HG02981 (cell line): ENCODE data around the gene TMEM87B.
A peak's percentile ranks its signal among the peaks of the same experiment; 100 is the strongest.
"Not testable (repeated sequence)": the region's sequence is repeated elsewhere in the genome, so short reads cannot be mapped to it uniquely, and the experiment has no call there.

Experiments
- ATAC-seq: cut with Tn5 transposase; IDR thresholded peaks from one replicate; pipeline ENCODE4 v1.9.1; 2021; ENCODE audit warnings: mild to moderate bottlenecking, moderate library complexity; ENCODE audit not compliant: unreplicated experiment

The TMEM87B gene

DNA sequence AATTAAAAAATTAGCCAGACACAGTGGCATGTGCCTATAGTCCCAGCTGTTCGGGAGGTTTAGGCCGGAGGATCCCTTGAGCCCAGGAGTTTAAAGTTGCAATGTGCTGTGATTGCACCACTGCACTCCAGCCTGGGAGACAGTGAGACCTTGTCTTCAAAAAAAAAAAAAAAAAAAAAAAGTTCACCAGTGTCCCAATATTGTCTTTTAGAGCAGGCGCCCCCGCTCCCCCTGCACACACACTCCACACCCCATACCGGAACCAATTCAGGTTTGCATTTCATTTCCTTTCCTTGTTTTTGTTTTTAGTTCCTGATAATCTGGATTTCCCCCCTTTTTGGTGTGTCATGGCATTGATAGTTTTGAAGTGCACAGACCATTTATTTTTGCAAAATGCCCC, 10.4 kb downstream of the TMEM87B start:
- no peak for ATAC-seq

GRCh38 chr2:112065966-112066365, 10.9 kb downstream of the TMEM87B start:
- ATAC-seq = no peak

GRCh38 chr2:112069794-112070193, 14.7 kb downstream of the TMEM87B start:
- not testable (repeated sequence) for ATAC-seq

- ATAC-seq = no peak
Observed at GRCh38 chr2:112073875-112074274, 18.8 kb downstream of the TMEM87B start.

GRCh38 chr2:112074506-112074905, 19.4 kb downstream of the TMEM87B start:
- no peak for ATAC-seq

DNA sequence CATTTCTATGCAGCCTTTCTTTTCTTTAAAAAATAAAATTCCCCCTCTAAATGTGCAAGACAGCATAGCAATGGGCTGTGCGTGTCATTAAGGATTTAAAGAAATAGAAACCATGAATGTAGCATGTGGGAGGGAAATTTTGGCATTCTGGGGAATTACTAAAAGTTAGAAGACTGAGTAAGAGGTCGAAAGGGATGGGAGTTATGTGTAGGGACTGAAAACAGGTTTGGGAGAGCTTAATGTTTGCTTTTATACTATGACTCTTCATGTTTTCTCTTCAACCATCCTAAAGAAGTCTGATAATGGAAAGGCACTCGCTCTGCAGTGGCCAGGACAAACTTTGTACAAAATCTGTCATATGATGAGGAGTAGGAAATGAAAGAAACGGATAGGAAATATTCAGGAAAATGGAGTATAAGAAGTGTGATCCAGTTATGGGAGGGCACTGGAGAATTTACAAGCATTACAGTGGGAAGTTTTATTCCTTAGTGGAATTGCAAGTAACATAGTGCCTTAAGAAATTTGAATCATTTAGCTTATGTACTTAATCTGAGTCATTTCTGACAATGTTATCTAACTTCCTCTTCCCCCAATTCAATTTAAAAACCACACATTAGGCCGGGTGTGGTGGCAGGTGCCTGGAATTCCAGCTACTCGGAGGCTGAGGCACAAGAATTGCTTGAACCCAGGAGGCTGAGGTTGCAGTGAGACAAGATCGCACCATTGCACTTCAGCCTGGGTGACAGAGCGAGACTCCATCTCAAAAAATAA, 20.6 kb downstream of the TMEM87B start:
- no peak for ATAC-seq

DNA sequence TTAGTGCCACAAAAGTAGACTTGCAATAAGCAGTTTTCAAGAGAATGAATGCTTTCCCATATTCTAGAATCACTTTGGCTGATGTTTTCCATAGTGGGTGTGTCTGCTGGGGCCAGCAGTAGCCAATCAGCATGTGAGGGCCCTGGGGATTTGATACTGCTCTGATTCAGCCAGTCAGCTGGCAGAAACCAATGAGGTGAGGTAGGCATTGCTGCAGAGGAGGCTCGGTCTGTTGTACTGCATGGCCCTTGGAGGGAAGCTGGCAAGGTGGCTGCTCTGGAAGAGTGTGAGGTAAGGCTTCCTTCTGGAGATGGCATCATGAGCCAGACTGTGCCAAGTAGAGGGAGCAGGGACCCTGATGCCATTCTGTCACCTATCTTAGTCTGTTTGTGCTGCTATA, 22.7 kb downstream of the TMEM87B start:
- ATAC-seq = no peak

GRCh38 chr2:112081262-112081661, 26.2 kb downstream of the TMEM87B start:
- ATAC-seq = no peak

- ATAC-seq = no peak
Observed at GRCh38 chr2:112084689-112085374, 29.8 kb downstream of the TMEM87B start.

DNA sequence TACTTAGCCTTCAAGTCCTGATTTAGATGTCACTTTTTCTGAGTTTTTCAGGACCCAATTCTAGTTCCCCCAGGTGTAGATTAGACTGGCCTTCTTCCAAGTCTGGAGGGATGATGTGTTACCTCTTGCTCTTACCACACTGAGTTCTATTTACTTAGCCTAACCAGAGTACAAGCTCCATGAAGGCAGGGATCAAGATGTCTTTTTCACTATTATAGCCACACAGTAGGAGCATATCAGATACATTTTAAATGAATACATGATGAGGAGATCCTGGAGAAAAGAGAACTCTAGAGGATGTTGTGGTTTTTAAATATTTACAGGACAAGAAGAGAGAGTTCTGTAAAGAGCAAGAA, 30.3 kb downstream of the TMEM87B start:
- ATAC-seq = no peak

DNA sequence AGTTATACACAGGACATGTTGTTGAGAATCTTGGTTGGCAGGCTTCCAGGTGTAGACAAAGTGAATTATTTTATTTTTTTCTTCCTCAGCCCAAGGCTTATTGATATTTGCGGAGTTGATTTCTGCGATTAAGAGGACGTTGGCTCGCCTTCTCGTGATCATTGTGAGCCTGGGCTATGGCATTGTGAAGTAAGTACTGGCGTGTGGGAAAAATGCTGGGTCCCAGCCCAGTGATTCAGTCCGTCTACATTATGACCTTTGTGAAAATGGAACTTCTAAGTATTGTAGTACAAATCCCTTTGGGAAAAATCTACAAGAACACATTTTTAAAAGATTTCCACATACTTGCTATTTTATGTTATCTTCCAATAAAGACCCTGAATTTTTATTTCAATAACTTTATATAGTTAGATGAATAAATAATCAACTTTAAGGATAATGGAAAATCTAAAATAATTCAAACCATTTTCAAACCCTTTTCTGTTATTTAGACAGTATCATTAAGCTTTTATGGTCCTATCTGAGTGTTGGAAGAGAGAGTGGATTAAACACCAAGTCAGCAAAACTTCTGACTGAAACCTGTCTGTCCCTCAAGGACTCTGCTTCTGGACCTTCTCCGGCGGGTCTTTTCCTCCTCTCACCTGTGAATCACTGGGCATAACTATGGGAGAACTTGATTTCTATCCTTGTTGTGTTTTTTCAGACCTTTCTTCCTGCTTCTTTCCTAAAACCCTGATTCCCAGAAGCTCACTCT, 31.0 kb downstream of the TMEM87B start:
- ATAC-seq = no peak

DNA sequence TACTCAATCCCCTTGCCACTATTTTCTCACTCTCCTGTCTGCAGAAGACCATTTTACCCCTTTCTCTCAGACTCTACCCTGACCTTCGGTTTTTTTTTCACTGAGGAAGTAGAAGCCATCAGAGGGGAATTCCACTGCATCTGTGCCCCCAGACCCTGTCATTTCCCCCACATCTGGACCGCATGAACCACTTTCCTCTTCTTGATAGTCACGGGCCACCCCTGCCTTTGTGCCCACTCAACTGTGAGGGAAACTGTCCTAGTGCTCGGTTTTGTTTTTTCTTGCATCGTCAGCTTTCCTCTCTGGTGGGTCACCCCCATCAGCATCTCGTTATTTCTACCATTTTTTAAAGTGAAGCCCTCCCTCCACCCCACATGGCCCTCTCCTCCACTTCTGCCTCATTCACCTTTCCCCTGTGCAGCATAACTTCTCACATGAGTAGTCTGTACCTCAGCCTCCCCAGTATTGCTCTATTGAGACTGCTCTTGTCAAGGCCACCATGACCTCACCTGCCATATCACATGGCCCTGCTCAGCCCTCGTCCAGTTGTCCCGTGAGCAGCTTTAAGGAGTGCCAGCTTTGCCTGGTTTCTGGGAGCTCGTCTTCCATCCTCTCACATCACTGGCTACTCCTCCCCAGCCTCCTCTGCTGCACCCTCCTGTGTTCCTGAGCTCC, 32.4 kb downstream of the TMEM87B start:
- peak; percentile 80 for ATAC-seq

GRCh38 chr2:112089375-112089774, 34.3 kb downstream of the TMEM87B start:
- no peak for ATAC-seq

DNA sequence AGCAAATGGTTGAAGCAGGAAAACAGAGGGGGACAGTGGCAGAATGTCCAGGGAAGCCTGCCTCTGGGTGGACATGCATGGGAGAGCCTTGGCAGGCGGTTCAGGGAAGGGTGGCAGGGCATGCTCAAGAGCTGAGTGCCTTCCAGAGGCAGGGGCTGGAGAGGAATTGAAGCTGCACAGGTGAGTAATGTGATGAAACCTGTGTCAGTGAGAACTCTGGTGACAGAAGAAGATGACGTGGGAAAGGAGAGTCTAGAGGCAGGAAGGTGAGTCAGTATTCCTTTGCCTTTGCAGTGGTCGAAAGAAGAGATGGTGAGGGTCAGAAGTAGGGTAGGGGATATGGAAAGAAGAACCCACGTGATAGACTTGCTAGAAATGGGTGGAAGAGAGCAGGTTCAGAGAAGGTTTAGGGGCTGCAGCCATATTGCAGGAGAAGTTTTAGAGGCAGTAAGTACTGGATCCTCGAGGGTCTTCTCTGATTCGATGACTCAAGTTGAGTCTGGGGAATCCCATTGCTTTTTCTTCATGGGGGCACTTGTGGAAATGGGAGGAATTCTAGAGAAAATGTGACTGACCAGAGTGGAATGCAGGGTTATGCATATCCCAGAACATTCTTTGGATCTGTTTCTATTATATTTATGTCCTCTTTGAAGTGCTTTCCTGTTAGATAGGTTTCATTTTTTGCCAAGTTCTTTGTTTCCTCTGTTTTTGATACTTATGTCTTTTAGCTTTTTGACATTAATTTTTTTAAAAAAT, 37.4 kb downstream of the TMEM87B start:
- no peak for ATAC-seq

DNA sequence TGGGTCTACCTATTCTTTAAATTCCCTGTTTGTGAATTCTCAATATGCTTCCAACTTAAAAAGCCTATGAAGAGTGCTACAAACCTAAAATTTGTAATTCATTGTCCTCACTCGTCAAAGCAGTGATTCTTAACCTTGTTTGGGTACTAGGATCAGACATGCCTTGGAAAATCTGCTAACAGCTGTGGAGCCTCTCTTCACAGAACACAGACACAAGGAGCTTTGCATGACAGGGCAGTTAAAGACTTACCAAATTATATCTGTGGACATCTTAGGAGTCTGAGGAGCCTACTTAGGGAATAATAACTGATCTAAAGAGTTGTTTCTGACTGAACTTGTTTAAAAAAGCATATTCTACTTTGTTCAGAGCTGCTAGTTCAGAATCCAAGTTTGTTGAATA, 38.1 kb downstream of the TMEM87B start:
- ATAC-seq = no peak

- no peak for ATAC-seq
Observed at GRCh38 chr2:112095681-112096080, 40.6 kb downstream of the TMEM87B start.

DNA sequence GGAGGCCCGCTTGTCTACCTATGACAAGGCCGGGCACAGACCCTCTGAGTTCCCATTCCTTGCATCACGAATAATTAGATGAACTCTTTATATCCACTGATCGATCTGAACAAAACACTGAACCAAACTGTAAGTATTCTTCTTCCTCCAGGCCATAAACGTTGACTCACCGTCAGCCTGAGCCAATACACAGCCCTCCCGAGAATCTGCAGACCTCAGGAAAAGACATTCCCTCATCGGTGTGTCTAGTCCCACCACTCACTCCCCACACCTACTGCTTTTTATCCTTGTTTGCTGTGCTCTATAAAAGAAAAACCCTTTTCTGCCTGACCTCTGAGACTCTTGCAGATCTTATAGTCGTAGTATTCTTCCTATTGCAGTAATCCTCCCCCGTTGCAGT, 41.0 kb downstream of the TMEM87B start:
- no peak for ATAC-seq

- ATAC-seq = no peak
Observed at GRCh38 chr2:112108178-112108832, 53.2 kb downstream of the TMEM87B start.

DNA sequence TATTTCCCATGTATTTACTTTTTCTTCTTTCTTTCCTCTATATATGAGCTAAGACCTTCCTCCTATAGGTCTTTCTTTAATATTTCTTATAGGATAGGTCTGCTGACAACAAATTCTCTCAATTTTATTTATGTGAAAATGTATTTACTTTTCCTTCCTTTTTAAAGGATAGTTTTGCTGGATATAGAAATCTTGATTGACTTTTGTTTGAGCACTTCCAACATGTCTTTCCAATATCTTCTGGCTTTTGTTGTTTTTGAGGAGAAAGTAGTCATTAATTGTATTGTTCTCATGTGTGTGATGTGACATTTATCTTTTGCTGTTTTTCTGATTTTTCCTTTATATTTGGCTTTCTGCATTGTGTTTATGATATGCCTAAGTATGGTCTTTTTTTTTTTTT, 54.2 kb downstream of the TMEM87B start:
- ATAC-seq = no peak

DNA sequence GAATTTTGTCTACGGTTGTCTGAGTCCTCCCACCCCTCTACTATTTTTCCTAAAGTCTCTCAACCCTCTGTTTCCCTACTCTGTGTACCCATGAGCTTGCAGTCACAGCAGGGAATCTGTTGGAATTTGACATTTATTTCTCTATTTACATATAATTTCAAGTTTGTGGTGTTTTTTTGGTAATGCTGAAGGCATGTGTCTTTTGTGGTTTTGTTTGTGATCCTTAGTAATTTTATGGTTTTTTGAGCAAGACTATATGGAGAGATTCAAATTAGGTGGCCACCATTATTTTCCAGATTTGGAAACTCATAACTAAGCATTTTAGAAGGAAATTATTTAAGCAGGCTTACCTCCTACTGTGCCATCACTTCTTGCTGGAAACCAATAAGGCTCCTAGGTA, 55.9 kb downstream of the TMEM87B start:
- ATAC-seq = no peak
